Peyer's patch (tissue), 4 donors: Measurements from ENCODE around the gene IL31RA.

Experiments used
- POLR2A ChIP-seq, 2 donors: fragments of 450-650 bp; IDR thresholded peaks; one replicate each; pipeline ENCODE4 v1.5.1; 2017; ENCODE audit warnings: antibody characterized with exemption in 2 of 2, mild to moderate bottlenecking in 2 of 2, moderate library complexity in 2 of 2
- TF ChIP-seq, protein P1 (sequence below), 6 experiments: fragments of 450-650 bp in 4 of 6; fragments of 200-600 bp in 2 of 6; sonication (generic) in 1 of 6; IDR thresholded peaks; one replicate each; pipeline ENCODE4 v1.5.1; 2017 to 2019; ENCODE audit warnings: antibody characterized with exemption in 6 of 6, mild to moderate bottlenecking in 3 of 6, moderate library complexity in 1 of 6

DNA sequence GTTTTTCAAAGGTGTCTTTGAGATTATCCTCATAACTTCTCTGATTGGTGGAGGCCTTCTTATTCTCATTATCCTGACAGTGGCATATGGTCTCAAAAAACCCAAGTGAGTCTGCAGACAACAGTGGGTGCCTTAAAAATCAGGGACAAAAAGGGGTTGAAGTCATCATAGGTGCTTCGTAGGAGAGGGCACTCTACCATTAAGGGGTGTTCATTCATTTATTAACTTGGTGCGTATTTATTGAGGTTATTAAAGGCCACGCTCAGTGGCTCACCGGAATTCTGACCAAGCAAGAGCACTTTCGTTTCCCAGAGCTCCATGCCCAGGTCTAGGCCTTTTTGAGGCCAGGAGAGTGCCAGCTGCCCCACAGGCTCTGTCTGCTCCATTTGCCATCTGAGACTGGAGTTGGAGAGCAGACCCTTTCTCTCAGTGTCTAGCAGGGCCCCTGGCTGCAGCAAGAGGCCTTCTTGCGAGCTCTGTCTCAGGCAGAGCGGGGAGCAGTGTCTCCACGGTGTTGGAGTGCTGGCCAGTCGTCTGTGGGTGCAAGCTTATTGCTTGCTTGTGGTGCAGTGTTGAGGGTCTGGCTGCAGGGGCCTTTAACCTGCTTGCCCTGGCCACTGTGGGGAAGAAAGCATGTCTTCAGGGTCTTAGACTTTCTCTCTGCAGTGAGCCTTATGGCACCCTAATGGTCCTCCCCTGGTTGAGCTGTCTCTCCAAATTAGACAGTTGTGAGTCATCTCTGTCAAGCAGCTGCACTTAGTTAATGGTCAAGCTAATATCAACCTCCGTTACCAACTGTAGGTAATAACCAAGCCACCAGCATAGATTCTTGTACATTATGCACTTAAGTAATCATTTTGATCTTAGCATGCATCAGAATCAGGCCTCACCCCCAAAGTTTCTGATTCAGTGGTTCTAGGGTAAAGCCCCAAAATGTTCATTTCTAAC is 62.6 kb downstream of the IL31RA start:
- TF ChIP-seq, protein P1, sequence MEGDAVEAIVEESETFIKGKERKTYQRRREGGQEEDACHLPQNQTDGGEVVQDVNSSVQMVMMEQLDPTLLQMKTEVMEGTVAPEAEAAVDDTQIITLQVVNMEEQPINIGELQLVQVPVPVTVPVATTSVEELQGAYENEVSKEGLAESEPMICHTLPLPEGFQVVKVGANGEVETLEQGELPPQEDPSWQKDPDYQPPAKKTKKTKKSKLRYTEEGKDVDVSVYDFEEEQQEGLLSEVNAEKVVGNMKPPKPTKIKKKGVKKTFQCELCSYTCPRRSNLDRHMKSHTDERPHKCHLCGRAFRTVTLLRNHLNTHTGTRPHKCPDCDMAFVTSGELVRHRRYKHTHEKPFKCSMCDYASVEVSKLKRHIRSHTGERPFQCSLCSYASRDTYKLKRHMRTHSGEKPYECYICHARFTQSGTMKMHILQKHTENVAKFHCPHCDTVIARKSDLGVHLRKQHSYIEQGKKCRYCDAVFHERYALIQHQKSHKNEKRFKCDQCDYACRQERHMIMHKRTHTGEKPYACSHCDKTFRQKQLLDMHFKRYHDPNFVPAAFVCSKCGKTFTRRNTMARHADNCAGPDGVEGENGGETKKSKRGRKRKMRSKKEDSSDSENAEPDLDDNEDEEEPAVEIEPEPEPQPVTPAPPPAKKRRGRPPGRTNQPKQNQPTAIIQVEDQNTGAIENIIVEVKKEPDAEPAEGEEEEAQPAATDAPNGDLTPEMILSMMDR (IDR thresholded peaks at IDR 0.05): no peak
- TF ChIP-seq POLR2A (IDR thresholded peaks at IDR 0.05): no peak
